HEK293 (cell line): ENCODE data around the gene F10.

Source experiments
- CTCF ChIA-PET: fragments of 350-600 bp; formaldehyde crosslinking; extraction: SDS; loops from one replicate; lab custom pipeline; 2021; ENCODE audit warnings: antibody characterized with exemption; lab: Yijun Ruan, JAX
- POLR2A ChIA-PET: fragments of 300-600 bp; formaldehyde crosslinking; extraction: SDS; loops from one replicate; lab custom pipeline; 2020; ENCODE audit warnings: antibody characterized with exemption, inconsistent platforms; lab: Yijun Ruan, JAX
- H3K27ac ChIP-seq: fragments of 200-500 bp; sonication (Bioruptor generic); 2 replicates; pipeline ENCODE4 v1.5.1; 2014; ENCODE audit warnings: low read depth, low read length, control low read depth, inconsistent platforms; ENCODE audit errors: extremely low read depth
- H3K36me3 ChIP-seq, 2 experiments: fragments of 200-500 bp in 1 of 2; sonication (Bioruptor generic) in 1 of 2; 1 replicate in 1 of 2; 2 replicates in 1 of 2; pipeline ENCODE4 v1.5.1; 2014 to 2017; ENCODE audit warnings: inconsistent platforms in 2 of 2, low read length in 2 of 2; ENCODE audit not compliant: control insufficient read depth in 2 of 2, insufficient read depth in 1 of 2
- H3K4me1 ChIP-seq: fragments of 200-500 bp; sonication (Bioruptor generic); 2 replicates; pipeline ENCODE4 v1.5.1; 2014; ENCODE audit warnings: mild to moderate bottlenecking, low read length, inconsistent platforms; ENCODE audit not compliant: control insufficient read depth, insufficient read depth
- H3K4me3 ChIP-seq: 2 replicates; pipeline ENCODE4 v1.5.1; 2011; ENCODE audit warnings: low read depth, mild to moderate bottlenecking, control low read depth, low read length, moderate library complexity
- H3K9me3 ChIP-seq: fragments of 200-500 bp; sonication (Bioruptor generic); 2 replicates; pipeline ENCODE4 v1.5.1; 2014; ENCODE audit warnings: low read depth, low read length, inconsistent platforms; ENCODE audit not compliant: control insufficient read depth, insufficient read depth
- AEBP2 ChIP-seq: fragments of 450-650 bp; formaldehyde crosslinking; IDR thresholded peaks from 2 replicates; pipeline ENCODE4 v1.5.1; 2016; ENCODE audit warnings: missing biosample characterization, missing genetic modification characterization, borderline replicate concordance
- ZBTB49 ChIP-seq: fragments of 450-650 bp; formaldehyde crosslinking; IDR thresholded peaks from 2 replicates; pipeline ENCODE4 v1.5.1; 2016; ENCODE audit warnings: missing biosample characterization, missing genetic modification characterization, low read depth
- ZBTB6 ChIP-seq: fragments of 450-650 bp; formaldehyde crosslinking; IDR thresholded peaks from 2 replicates; pipeline ENCODE4 v1.5.1; 2017; ENCODE audit warnings: missing biosample characterization, missing genetic modification characterization
- ZNF138 ChIP-seq: fragments of 450-650 bp; formaldehyde crosslinking; IDR thresholded peaks from 2 replicates; pipeline ENCODE4 v1.5.1; 2016; ENCODE audit warnings: missing biosample characterization, missing genetic modification characterization, borderline replicate concordance
- ZNF16 ChIP-seq: fragments of 450-650 bp; formaldehyde crosslinking; IDR thresholded peaks from 2 replicates; pipeline ENCODE4 v1.5.1; 2016; ENCODE audit warnings: low read depth, missing biosample characterization, missing genetic modification characterization
- ZNF2 ChIP-seq: fragments of 450-650 bp; formaldehyde crosslinking; IDR thresholded peaks from 2 replicates; pipeline ENCODE4 v1.5.1; 2016; ENCODE audit warnings: missing biosample characterization, missing genetic modification characterization
- ZNF426 ChIP-seq: fragments of 450-650 bp; formaldehyde crosslinking; IDR thresholded peaks from 2 replicates; pipeline ENCODE4 v1.5.1; 2017; ENCODE audit warnings: missing biosample characterization, missing genetic modification characterization, mild to moderate bottlenecking, inconsistent platforms, moderate library complexity
- ZNF549 ChIP-seq: fragments of 450-650 bp; IDR thresholded peaks from 2 replicates; pipeline ENCODE4 v1.5.1; 2018; ENCODE audit warnings: missing biosample characterization, missing genetic modification characterization, mild to moderate bottlenecking, inconsistent platforms, moderate library complexity
- ZNF677 ChIP-seq: fragments of 450-650 bp; IDR thresholded peaks from 2 replicates; pipeline ENCODE4 v1.5.0; 2018; ENCODE audit warnings: missing biosample characterization, mild to moderate bottlenecking, missing genetic modification characterization, moderate library complexity
- ZNF843 ChIP-seq: fragments of 450-650 bp; formaldehyde crosslinking; IDR thresholded peaks from 2 replicates; pipeline ENCODE4 v1.5.1; 2016; ENCODE audit warnings: missing biosample characterization, missing genetic modification characterization
- TF ChIP-seq, protein P1 (sequence below): fragments of 450-650 bp; formaldehyde crosslinking; IDR thresholded peaks from 2 replicates; pipeline ENCODE4 v1.5.1; 2016; ENCODE audit warnings: missing biosample characterization, missing genetic modification characterization, borderline replicate concordance

The F10 gene

DNA sequence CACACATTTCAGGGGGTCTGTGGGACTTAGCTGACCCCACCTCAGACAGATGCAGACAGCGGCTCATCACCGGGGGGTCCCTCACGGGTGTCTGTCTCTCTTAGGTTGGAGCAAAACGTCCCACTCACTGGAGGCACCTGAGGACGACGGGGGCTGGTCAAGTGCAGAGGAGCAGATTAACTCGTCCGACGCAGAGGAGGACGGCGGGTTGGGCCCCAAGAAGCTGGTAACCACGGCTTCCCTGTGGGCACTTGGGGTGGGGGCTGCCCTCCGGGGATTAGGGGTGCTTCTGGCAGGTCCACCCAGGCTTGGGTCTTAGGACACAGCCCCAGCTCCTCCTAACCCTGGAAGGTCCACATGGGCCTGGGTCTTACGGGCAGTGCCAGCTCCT is 28.2 kb upstream of the F10 start (continued):
- no peak for TF ChIP-seq ZBTB49 (tag by site-specific recombination)
- TF ChIP-seq ZNF2 (tag by site-specific recombination): no peak
- no peak for TF ChIP-seq ZNF843 (tag by site-specific recombination)
- TF ChIP-seq ZNF16 (tag by site-specific recombination): no peak
- TF ChIP-seq ZNF426 (tag by site-specific recombination): no peak
- no peak for TF ChIP-seq ZNF677 (tag by site-specific recombination)
- TF ChIP-seq, protein P1, sequence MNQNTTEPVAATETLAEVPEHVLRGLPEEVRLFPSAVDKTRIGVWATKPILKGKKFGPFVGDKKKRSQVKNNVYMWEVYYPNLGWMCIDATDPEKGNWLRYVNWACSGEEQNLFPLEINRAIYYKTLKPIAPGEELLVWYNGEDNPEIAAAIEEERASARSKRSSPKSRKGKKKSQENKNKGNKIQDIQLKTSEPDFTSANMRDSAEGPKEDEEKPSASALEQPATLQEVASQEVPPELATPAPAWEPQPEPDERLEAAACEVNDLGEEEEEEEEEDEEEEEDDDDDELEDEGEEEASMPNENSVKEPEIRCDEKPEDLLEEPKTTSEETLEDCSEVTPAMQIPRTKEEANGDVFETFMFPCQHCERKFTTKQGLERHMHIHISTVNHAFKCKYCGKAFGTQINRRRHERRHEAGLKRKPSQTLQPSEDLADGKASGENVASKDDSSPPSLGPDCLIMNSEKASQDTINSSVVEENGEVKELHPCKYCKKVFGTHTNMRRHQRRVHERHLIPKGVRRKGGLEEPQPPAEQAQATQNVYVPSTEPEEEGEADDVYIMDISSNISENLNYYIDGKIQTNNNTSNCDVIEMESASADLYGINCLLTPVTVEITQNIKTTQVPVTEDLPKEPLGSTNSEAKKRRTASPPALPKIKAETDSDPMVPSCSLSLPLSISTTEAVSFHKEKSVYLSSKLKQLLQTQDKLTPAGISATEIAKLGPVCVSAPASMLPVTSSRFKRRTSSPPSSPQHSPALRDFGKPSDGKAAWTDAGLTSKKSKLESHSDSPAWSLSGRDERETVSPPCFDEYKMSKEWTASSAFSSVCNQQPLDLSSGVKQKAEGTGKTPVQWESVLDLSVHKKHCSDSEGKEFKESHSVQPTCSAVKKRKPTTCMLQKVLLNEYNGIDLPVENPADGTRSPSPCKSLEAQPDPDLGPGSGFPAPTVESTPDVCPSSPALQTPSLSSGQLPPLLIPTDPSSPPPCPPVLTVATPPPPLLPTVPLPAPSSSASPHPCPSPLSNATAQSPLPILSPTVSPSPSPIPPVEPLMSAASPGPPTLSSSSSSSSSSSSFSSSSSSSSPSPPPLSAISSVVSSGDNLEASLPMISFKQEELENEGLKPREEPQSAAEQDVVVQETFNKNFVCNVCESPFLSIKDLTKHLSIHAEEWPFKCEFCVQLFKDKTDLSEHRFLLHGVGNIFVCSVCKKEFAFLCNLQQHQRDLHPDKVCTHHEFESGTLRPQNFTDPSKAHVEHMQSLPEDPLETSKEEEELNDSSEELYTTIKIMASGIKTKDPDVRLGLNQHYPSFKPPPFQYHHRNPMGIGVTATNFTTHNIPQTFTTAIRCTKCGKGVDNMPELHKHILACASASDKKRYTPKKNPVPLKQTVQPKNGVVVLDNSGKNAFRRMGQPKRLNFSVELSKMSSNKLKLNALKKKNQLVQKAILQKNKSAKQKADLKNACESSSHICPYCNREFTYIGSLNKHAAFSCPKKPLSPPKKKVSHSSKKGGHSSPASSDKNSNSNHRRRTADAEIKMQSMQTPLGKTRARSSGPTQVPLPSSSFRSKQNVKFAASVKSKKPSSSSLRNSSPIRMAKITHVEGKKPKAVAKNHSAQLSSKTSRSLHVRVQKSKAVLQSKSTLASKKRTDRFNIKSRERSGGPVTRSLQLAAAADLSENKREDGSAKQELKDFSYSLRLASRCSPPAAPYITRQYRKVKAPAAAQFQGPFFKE (tag by site-specific recombination): no peak
- TF ChIP-seq, all 188 proteins: peak for 0

DNA sequence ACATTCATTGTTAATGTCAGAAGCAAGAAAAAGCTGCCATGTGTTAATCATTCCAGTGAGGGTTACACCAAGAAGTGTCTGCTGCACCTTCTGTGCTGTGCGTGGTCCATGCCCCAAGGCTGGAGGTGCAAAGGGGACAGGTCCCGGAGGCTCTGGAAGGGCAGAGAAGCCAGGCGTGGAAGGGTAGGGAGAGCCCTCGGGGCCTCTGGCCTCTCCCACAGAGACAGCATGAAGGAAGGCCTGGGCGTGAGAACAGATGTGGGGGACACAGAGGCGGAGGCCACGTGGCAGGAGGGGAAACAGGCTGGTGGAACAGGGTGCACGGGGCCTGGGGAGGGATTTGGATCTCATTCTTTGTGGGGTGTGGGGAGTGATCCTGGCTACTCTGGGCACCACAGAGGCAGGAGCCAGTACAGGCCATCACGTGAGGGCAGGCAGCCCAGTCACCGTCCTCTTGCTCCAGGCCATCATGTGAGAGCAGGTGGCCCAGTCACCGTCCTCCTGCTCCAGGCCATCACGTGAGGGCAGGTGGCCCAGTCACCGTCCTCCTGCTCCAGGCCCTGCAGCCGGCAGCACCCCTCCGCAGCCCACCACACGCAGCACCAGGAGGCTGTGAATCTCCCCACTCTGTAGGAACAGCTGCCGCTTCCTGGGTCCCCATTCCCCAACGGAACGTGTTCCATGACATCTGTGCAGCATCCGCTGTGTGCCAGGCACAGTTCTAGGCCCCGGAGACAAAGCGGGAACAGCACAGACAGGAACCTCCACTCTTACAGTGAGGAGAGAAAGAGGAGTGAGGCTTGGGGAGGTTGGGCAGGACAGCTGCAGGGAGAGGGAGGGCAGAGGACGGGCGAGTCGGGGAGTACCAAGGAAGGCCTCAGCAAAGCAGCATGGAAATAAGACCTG is 27.2 kb upstream of the F10 start:
- CTCF ChIA-PET: interaction anchor here (0.8 kb wide), 1 partner anchor 10 kb away, joined by 5 read pairs; no protein-coding TSS in a partner anchor
- no peak overlapping the region for H3K4me3 ChIP-seq
- no peaks in the 10 kb centered on the region for H3K36me3 ChIP-seq
- no peaks in the 10 kb centered on the region for H3K4me1 ChIP-seq
- no peak overlapping the region for H3K27ac ChIP-seq
- no peak for TF ChIP-seq ZBTB6 (tag by site-specific recombination)
- TF ChIP-seq AEBP2 (tag by site-specific recombination): no peak
- no peak for TF ChIP-seq ZNF138 (tag by site-specific recombination)
- TF ChIP-seq ZNF549 (tag by site-specific recombination): no peak
- H3K9me3 ChIP-seq: no peaks in the 10 kb centered on the region
- POLR2A ChIA-PET: no interaction called here
